AG10803 (cell line): ENCODE results near the gene REV3L.
A peak's percentile ranks its signal among the peaks of the same experiment; 100 is the strongest.

Experiments used
- DNase-seq: peaks from one replicate; pipeline ENCODE4 v3.0.0; 2010; ENCODE audit warnings: low read depth
- H3K4me3 ChIP-seq: 2 replicates; pipeline ENCODE4 v1.5.1; 2011; ENCODE audit warnings: mild to moderate bottlenecking, low read length, control low read depth
- CTCF ChIP-seq: conservative IDR thresholded peaks from 2 replicates; pipeline ENCODE4 v1.5.1; 2011; ENCODE audit warnings: mild to moderate bottlenecking, low read length, control low read depth, inconsistent platforms

REV3L gene

GRCh38 chr6:111379831-111380230 is 103.2 kb downstream of the REV3L start:
- no peak for DNase-seq
- H3K4me3 ChIP-seq, result no peak overlapping the region
- TF ChIP-seq CTCF, result no peak

GRCh38 chr6:111379302-111379701 is 103.7 kb downstream of the REV3L start:
- DNase-seq, result no peak
- no peak overlapping the region for H3K4me3 ChIP-seq
- TF ChIP-seq CTCF, result no peak

GRCh38 chr6:111377558-111378120 is 105.4 kb downstream of the REV3L start:
- no peak for DNase-seq
- no peak overlapping the region for H3K4me3 ChIP-seq
- TF ChIP-seq CTCF, result no peak

GRCh38 chr6:111367393-111368088 is 115.5 kb downstream of the REV3L start:
- H3K4me3 ChIP-seq, result no peak overlapping the region
- no peak for DNase-seq
- TF ChIP-seq CTCF, result no peak

GRCh38 chr6:111361648-111362047 is 121.4 kb downstream of the REV3L start:
- H3K4me3 ChIP-seq, result no peak overlapping the region
- DNase-seq, result peak; percentile 27
- peak; percentile 49 for TF ChIP-seq CTCF

- DNase-seq, result no peak
- no peak for TF ChIP-seq CTCF
- H3K4me3 ChIP-seq, result no peak overlapping the region
Measured at GRCh38 chr6:111358454-111358853, 124.6 kb downstream of the REV3L start.

- TF ChIP-seq CTCF, result no peak
- DNase-seq, result peak; percentile 40
- H3K4me3 ChIP-seq, result no peak overlapping the region
Measured at GRCh38 chr6:111357705-111358104, 125.3 kb downstream of the REV3L start.
